Stimulated activated naive CD8-positive, alpha-beta T cell treated with anti-CD3 and anti-CD28 coated beads, Interleukin-15, Interleukin-2, amounts not matched to agents 100 U/mL and 50 U/mL, for 24 hours (primary cell): ENCODE measurements around the gene NAA25.
"Not testable (repeated sequence)": the region's sequence is repeated elsewhere in the genome, so short reads cannot be mapped to it uniquely, and the experiment has no call there.

Experiments used
- ATAC-seq: fragments of 150-1000 bp; cut with Tn5 transposase; one replicate; pipeline ENCODE4 v1.10.0; 2021
- DNase-seq: peaks from one replicate; pipeline ENCODE4 v3.0.0; 2021

The NAA25 gene

GRCh38 chr12:112009596-112009995 lies 99.0 kb downstream of the NAA25 start:
- not testable (repeated sequence) for DNase-seq, ATAC-seq

GRCh38 chr12:112008918-112009317 lies 99.7 kb downstream of the NAA25 start:
- no peak for DNase-seq
- ATAC-seq: no peak

- no peak for ATAC-seq
- no peak for DNase-seq
Observed at GRCh38 chr12:112007945-112008344, 100.6 kb downstream of the NAA25 start.

GRCh38 chr12:112005419-112006395 lies 102.9 kb downstream of the NAA25 start:
- no peak for DNase-seq
- no peak for ATAC-seq

- ATAC-seq (no peak), DNase-seq (no peak)
Observed at GRCh38 chr12:112004041-112004440, 104.5 kb downstream of the NAA25 start.

- DNase-seq (no peak), ATAC-seq (peak; percentile 85)
Observed at GRCh38 chr12:112001576-112001975, 107.0 kb downstream of the NAA25 start.

GRCh38 chr12:112000820-112001219 lies 107.8 kb downstream of the NAA25 start:
- ATAC-seq: no peak
- DNase-seq: no peak

GRCh38 chr12:111999129-111999528 lies 109.5 kb downstream of the NAA25 start:
- not testable (repeated sequence) for DNase-seq, ATAC-seq

GRCh38 chr12:111998015-111998414 lies 110.6 kb downstream of the NAA25 start:
- ATAC-seq (no peak), DNase-seq (no peak)

GRCh38 chr12:111997300-111997699 lies 111.3 kb downstream of the NAA25 start:
- no peak for DNase-seq

GRCh38 chr12:111995782-111996480 lies 112.7 kb downstream of the NAA25 start:
- ATAC-seq (no peak), DNase-seq (no peak)

More at GRCh38 chr12:111997300-111997699, 111.3 kb downstream of the NAA25 start:
- no peak for ATAC-seq

GRCh38 chr12:111994211-111995111 lies 114.1 kb downstream of the NAA25 start:
- not testable (repeated sequence) for DNase-seq, ATAC-seq

- DNase-seq (no peak), ATAC-seq (peak; percentile 72)
Observed at GRCh38 chr12:111993292-111994150, 115.1 kb downstream of the NAA25 start.

- DNase-seq: no peak
- no peak for ATAC-seq
Observed at GRCh38 chr12:111992464-111992863, 116.1 kb downstream of the NAA25 start.

GRCh38 chr12:111991946-111992345 lies 116.6 kb downstream of the NAA25 start:
- ATAC-seq (peak; percentile 60), DNase-seq (no peak)

- DNase-seq (no peak), ATAC-seq (no peak)
Observed at GRCh38 chr12:111991535-111991934, 117.0 kb downstream of the NAA25 start.

GRCh38 chr12:111984820-111985219 lies 123.8 kb downstream of the NAA25 start:
- no peak for DNase-seq
- ATAC-seq: no peak

- no peak for ATAC-seq
Observed at GRCh38 chr12:111981987-111982386, 126.6 kb downstream of the NAA25 start.

GRCh38 chr12:111980598-111980997 lies 128.0 kb downstream of the NAA25 start:
- no peak for ATAC-seq
- DNase-seq: no peak

More at GRCh38 chr12:111981987-111982386, 126.6 kb downstream of the NAA25 start:
- DNase-seq: no peak

GRCh38 chr12:111978545-111978944 lies 130.0 kb downstream of the NAA25 start:
- DNase-seq (no peak), ATAC-seq (no peak)

GRCh38 chr12:111976860-111977259 lies 131.7 kb downstream of the NAA25 start:
- ATAC-seq: no peak

More at GRCh38 chr12:111976860-111977259, 131.7 kb downstream of the NAA25 start:
- no peak for DNase-seq
